Activated naive CD8-positive, alpha-beta T cell (primary cell): ENCODE measurements around the gene MIF.
"Not testable (repeated sequence)": the region's sequence is repeated elsewhere in the genome, so short reads cannot be mapped to it uniquely, and the experiment has no call there.

Experiments used
- H3K27ac Mint-ChIP-seq: one replicate; pipeline ENCODE4 v1.8.0; 2021; ENCODE audit warnings: mixed read lengths
- H3K27me3 Mint-ChIP-seq: one replicate; pipeline ENCODE4 v1.8.0; 2021; ENCODE audit warnings: mixed read lengths
- H3K36me3 Mint-ChIP-seq: one replicate; pipeline ENCODE4 v1.8.0; 2021; ENCODE audit warnings: mixed read lengths
- H3K4me1 Mint-ChIP-seq: one replicate; pipeline ENCODE4 v1.8.0; 2021; ENCODE audit warnings: low read depth, mixed read lengths
- H3K4me3 Mint-ChIP-seq: one replicate; pipeline ENCODE4 v1.8.0; 2021; ENCODE audit warnings: mild to moderate bottlenecking, mixed read lengths
- H3K9me3 Mint-ChIP-seq: one replicate; pipeline ENCODE4 v1.8.0; 2021; ENCODE audit warnings: low read depth, mixed read lengths

The MIF gene

GRCh38 chr22:23893121-23893944, 850 bp upstream of the MIF start:
- Mint-ChIP-seq H3K4me3 (peak overlapping the region; percentile 93), H3K27me3 (no peaks in the 10 kb centered on the region), H3K4me1 (peaks cover 17% of the 10 kb centered on the region), H3K27ac (peak overlapping the region; percentile 99), H3K9me3 (no peaks in the 10 kb centered on the region), H3K36me3 (no peaks in the 10 kb centered on the region)

- Mint-ChIP-seq H3K4me3 (peak overlapping the region; percentile 93), H3K27ac (peak overlapping the region; percentile 99), H3K9me3 (no peaks in the 10 kb centered on the region), H3K4me1 (peaks cover 17% of the 10 kb centered on the region), H3K27me3 (no peaks in the 10 kb centered on the region), H3K36me3 (peaks cover 7% of the 10 kb centered on the region)
Observed at GRCh38 chr22:23894710-23895598, 771 bp downstream of the MIF start.

GRCh38 chr22:23895599-23896144, 1.5 kb downstream of the MIF start:
- peaks cover 11% of the 10 kb centered on the region for H3K36me3 Mint-ChIP-seq
- H3K4me1 Mint-ChIP-seq = peaks cover 17% of the 10 kb centered on the region
- H3K4me3 Mint-ChIP-seq = peak overlapping the region; percentile 93
- H3K9me3 Mint-ChIP-seq = no peaks in the 10 kb centered on the region
- H3K27ac Mint-ChIP-seq = peak overlapping the region; percentile 89
- no peaks in the 10 kb centered on the region for H3K27me3 Mint-ChIP-seq

GRCh38 chr22:23896166-23896522, 2.0 kb downstream of the MIF start:
- H3K27ac Mint-ChIP-seq = no peak overlapping the region

GRCh38 chr22:23896523-23897186, 2.5 kb downstream of the MIF start:
- H3K27me3 Mint-ChIP-seq = no peaks in the 10 kb centered on the region
- peaks cover 12% of the 10 kb centered on the region for H3K36me3 Mint-ChIP-seq
- H3K4me3 Mint-ChIP-seq = peak overlapping the region; percentile 67
- peaks cover 17% of the 10 kb centered on the region for H3K4me1 Mint-ChIP-seq
- H3K9me3 Mint-ChIP-seq = no peaks in the 10 kb centered on the region
- H3K27ac Mint-ChIP-seq = peak overlapping the region; percentile 73

More at GRCh38 chr22:23896166-23896522, 2.0 kb downstream of the MIF start:
- Mint-ChIP-seq H3K36me3 (peaks cover 12% of the 10 kb centered on the region), H3K4me3 (peak overlapping the region; percentile 93), H3K4me1 (peaks cover 17% of the 10 kb centered on the region), H3K27me3 (no peaks in the 10 kb centered on the region), H3K9me3 (no peaks in the 10 kb centered on the region)

- Mint-ChIP-seq H3K27me3 (no peaks in the 10 kb centered on the region), H3K9me3 (no peaks in the 10 kb centered on the region), H3K4me3 (peak overlapping the region; percentile 67), H3K4me1 (peaks cover 17% of the 10 kb centered on the region), H3K36me3 (peaks cover 12% of the 10 kb centered on the region), H3K27ac (peak overlapping the region; percentile 66)
Observed at GRCh38 chr22:23897320-23897719, 3.1 kb downstream of the MIF start.

- Mint-ChIP-seq H3K9me3 (no peaks in the 10 kb centered on the region), H3K4me3 (no peak overlapping the region), H3K27me3 (no peaks in the 10 kb centered on the region), H3K4me1 (peaks cover 13% of the 10 kb centered on the region), H3K27ac (peak overlapping the region; percentile 16), H3K36me3 (peaks cover 12% of the 10 kb centered on the region)
Observed at GRCh38 chr22:23898006-23898974, 4.1 kb downstream of the MIF start.

GRCh38 chr22:23899042-23899745, 5.0 kb downstream of the MIF start:
- Mint-ChIP-seq H3K36me3 (peaks cover 12% of the 10 kb centered on the region), H3K27me3 (no peaks in the 10 kb centered on the region), H3K4me3 (peak overlapping the region; percentile 9), H3K9me3 (no peaks in the 10 kb centered on the region), H3K27ac (peak overlapping the region; percentile 38), H3K4me1 (peaks cover 7% of the 10 kb centered on the region)

- H3K36me3 Mint-ChIP-seq = peaks cover 12% of the 10 kb centered on the region
- not testable (repeated sequence) for H3K4me1 Mint-ChIP-seq, H3K27me3 Mint-ChIP-seq, H3K27ac Mint-ChIP-seq, H3K4me3 Mint-ChIP-seq, H3K9me3 Mint-ChIP-seq
Observed at GRCh38 chr22:23900227-23900626, 6.0 kb downstream of the MIF start.

GRCh38 chr22:23901600-23901999, 7.4 kb downstream of the MIF start:
- H3K4me3 Mint-ChIP-seq = no peak overlapping the region
- H3K9me3 Mint-ChIP-seq = no peaks in the 10 kb centered on the region
- peaks cover 12% of the 10 kb centered on the region for H3K36me3 Mint-ChIP-seq
- H3K27me3 Mint-ChIP-seq = no peaks in the 10 kb centered on the region
- H3K27ac Mint-ChIP-seq = no peak overlapping the region
- no peaks in the 10 kb centered on the region for H3K4me1 Mint-ChIP-seq

- Mint-ChIP-seq H3K4me3 (no peak overlapping the region), H3K4me1 (no peaks in the 10 kb centered on the region), H3K9me3 (no peaks in the 10 kb centered on the region), H3K27me3 (no peaks in the 10 kb centered on the region), H3K27ac (no peak overlapping the region), H3K36me3 (peaks cover 12% of the 10 kb centered on the region)
Observed at GRCh38 chr22:23903328-23903971, 9.3 kb downstream of the MIF start.

- no peaks in the 10 kb centered on the region for H3K27me3 Mint-ChIP-seq
Observed at GRCh38 chr22:23904573-23905254, 10.5 kb downstream of the MIF start.

More at GRCh38 chr22:23904573-23905254, 10.5 kb downstream of the MIF start:
- Mint-ChIP-seq H3K9me3 (no peaks in the 10 kb centered on the region), H3K4me1 (no peaks in the 10 kb centered on the region), H3K36me3 (peaks cover 5% of the 10 kb centered on the region), H3K4me3 (no peak overlapping the region), H3K27ac (no peak overlapping the region)
